SU-DHL-6 (cell line): ENCODE data around the gene PUS1.

Source experiments
- H2AFZ ChIP-seq: fragments of 200-600 bp; sonication (generic); 2 replicates; pipeline ENCODE4 v1.6.1; 2014; ENCODE audit warnings: low read depth, mild to moderate bottlenecking, moderate library complexity, mixed read lengths, antibody characterized with exemption, low read length; ENCODE audit not compliant: severe bottlenecking
- H3F3A ChIP-seq: fragments of 200-600 bp; shearing (Covaris generic); 2 replicates; pipeline ENCODE4 v1.6.0; 2016; ENCODE audit warnings: antibody characterized with exemption, mild to moderate bottlenecking; ENCODE audit not compliant: insufficient read depth
- H3K27ac ChIP-seq: fragments of 200-600 bp; sonication (generic); 2 replicates; pipeline ENCODE4 v1.5.1; 2016; ENCODE audit warnings: low read depth, mild to moderate bottlenecking, low read length, moderate library complexity, mixed read lengths
- H3K27me3 ChIP-seq: fragments of 200-600 bp; sonication (generic), shearing (Covaris generic); 2 replicates; pipeline ENCODE4 v1.6.0; 2014; ENCODE audit warnings: mild to moderate bottlenecking, low read length
- H3K36me3 ChIP-seq: fragments of 200-600 bp; sonication (generic); 2 replicates; pipeline ENCODE4 v1.6.1; 2014; ENCODE audit warnings: mild to moderate bottlenecking, low read length, mixed read lengths
- H3K4me2 ChIP-seq: fragments of 300-600, 200-600 bp; shearing (Covaris generic), sonication (generic); 2 replicates; pipeline ENCODE4 v1.6.0; 2014; ENCODE audit warnings: low read length, low read depth, mild to moderate bottlenecking; ENCODE audit not compliant: poor library complexity, severe bottlenecking
- H3K4me3 ChIP-seq: fragments of 200-600 bp; sonication (generic); 2 replicates; pipeline ENCODE4 v1.5.1; 2014; ENCODE audit warnings: antibody characterized with exemption, low read length, mild to moderate bottlenecking, mixed read lengths; ENCODE audit not compliant: insufficient read depth, poor library complexity, severe bottlenecking
- H3K79me2 ChIP-seq: fragments of 200-600 bp; sonication (generic); 2 replicates; pipeline ENCODE4 v1.6.1; 2014; ENCODE audit warnings: mild to moderate bottlenecking, low read length, moderate library complexity; ENCODE audit not compliant: insufficient read depth
- H3K9ac ChIP-seq: fragments of 200-600 bp; sonication (generic); 2 replicates; pipeline ENCODE4 v1.7.0; 2014; ENCODE audit warnings: mild to moderate bottlenecking, low read length
- H3K9me2 ChIP-seq: fragments of 200-600 bp; sonication (generic); replicated peaks from 2 replicates; pipeline ENCODE4 v1.6.1; 2014; ENCODE audit warnings: low read length; ENCODE audit not compliant: insufficient read depth
- H3K9me3 ChIP-seq: fragments of 200-600 bp; sonication (generic); 2 replicates; pipeline ENCODE4 v1.6.1; 2014; ENCODE audit warnings: low read length, mixed read lengths; ENCODE audit not compliant: insufficient read depth
- H4K20me1 ChIP-seq: fragments of 200-600 bp; sonication (generic); 2 replicates; pipeline ENCODE4 v1.6.1; 2014; ENCODE audit warnings: low read depth, mild to moderate bottlenecking, antibody characterized with exemption, low read length, moderate library complexity, mixed read lengths
- EZH2phosphoT487 ChIP-seq: fragments of 200-600 bp; sonication (generic), shearing (Covaris generic); conservative IDR thresholded peaks from 2 replicates; pipeline ENCODE4 v1.6.1; 2018; ENCODE audit warnings: mild to moderate bottlenecking, antibody characterized with exemption, low read length, moderate library complexity, mixed read lengths
- TF ChIP-seq, protein P1 (sequence below): fragments of 200-600 bp; sonication (generic); IDR thresholded peaks from one replicate; pipeline ENCODE4 v1.5.1; 2017; ENCODE audit warnings: antibody characterized with exemption, mild to moderate bottlenecking, low read length, moderate library complexity; ENCODE audit not compliant: insufficient read depth, poor library complexity, severe bottlenecking

The PUS1 gene

DNA sequence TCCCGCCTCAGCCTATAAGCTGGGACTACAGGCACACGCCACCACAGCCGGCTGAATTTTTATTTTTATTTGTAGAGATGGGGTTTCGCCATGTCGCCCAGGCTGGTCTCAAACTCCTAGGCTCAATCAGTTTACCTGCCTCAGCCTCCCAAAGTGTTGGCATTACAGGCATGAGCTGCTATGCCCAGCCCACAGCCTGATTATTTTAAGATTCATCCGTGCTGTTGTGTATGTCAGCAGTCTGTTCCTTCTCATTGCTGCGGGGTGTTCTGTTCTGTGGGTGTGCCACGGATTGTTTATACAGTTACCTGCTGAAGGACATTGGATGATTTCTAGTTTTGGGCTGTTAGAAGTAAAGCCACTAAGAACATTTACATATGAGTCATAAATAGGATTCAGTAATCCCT, 11.1 kb downstream of the PUS1 start:
- Histone ChIP-seq H3K9ac (no peak overlapping the region), H3K36me3 (no peaks in the 10 kb centered on the region), H3K27me3 (no peaks in the 10 kb centered on the region), H2AFZ (no peak overlapping the region), H3K4me2 (no peak overlapping the region), H3K79me2 (no peaks in the 10 kb centered on the region), H3K27ac (no peak overlapping the region), H3K9me2 (no peaks in the 10 kb centered on the region), H3K4me3 (no peak overlapping the region), H3F3A (no peaks in the 10 kb centered on the region), H4K20me1 (no peaks in the 10 kb centered on the region; the same call in 1 of the 2 replicates), H3K9me3 (no peaks in the 10 kb centered on the region)
- TF ChIP-seq, protein P1, sequence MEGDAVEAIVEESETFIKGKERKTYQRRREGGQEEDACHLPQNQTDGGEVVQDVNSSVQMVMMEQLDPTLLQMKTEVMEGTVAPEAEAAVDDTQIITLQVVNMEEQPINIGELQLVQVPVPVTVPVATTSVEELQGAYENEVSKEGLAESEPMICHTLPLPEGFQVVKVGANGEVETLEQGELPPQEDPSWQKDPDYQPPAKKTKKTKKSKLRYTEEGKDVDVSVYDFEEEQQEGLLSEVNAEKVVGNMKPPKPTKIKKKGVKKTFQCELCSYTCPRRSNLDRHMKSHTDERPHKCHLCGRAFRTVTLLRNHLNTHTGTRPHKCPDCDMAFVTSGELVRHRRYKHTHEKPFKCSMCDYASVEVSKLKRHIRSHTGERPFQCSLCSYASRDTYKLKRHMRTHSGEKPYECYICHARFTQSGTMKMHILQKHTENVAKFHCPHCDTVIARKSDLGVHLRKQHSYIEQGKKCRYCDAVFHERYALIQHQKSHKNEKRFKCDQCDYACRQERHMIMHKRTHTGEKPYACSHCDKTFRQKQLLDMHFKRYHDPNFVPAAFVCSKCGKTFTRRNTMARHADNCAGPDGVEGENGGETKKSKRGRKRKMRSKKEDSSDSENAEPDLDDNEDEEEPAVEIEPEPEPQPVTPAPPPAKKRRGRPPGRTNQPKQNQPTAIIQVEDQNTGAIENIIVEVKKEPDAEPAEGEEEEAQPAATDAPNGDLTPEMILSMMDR: no peak
- no peak for TF ChIP-seq EZH2phosphoT487

DNA sequence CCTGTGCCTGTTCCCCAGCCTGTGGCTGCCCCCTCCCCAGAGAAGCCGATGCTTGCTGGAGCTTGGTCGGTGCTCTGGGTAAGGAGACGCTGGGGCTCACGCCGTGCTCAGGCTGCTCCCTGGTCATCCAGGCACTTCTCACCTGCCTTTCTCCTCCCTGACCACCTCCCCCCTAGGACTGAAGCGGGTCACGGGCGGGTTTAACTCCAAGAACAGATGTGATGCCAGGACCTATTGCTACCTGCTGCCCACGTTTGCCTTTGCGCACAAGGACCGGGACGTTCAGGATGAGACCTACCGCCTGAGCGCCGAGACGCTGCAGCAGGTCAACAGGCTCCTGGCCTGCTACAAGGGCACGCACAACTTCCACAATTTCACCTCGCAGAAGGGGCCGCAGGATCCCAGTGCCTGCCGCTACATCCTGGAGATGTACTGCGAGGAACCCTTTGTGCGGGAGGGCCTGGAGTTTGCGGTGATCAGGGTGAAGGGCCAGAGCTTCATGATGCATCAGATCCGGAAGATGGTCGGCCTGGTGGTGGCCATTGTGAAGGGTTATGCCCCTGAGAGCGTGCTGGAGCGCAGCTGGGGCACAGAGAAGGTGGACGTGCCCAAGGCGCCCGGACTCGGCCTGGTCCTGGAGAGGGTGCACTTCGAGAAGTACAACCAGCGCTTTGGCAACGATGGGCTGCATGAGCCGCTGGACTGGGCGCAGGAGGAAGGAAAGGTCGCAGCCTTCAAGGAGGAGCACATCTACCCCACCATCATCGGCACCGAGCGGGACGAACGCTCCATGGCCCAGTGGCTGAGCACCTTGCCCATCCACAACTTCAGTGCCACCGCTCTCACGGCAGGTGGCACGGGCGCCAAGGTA, 12.3 kb downstream of the PUS1 start:
- Histone ChIP-seq H3K27ac (no peak overlapping the region), H3K9me2 (no peaks in the 10 kb centered on the region), H4K20me1 (no peaks in the 10 kb centered on the region; the same call in 1 of the 2 replicates), H3F3A (no peaks in the 10 kb centered on the region), H3K79me2 (no peaks in the 10 kb centered on the region), H3K36me3 (no peaks in the 10 kb centered on the region), H2AFZ (no peak overlapping the region), H3K4me2 (no peak overlapping the region), H3K9me3 (no peaks in the 10 kb centered on the region), H3K9ac (no peak overlapping the region), H3K27me3 (no peaks in the 10 kb centered on the region), H3K4me3 (no peak overlapping the region)
- TF ChIP-seq, protein P1: no peak

DNA sequence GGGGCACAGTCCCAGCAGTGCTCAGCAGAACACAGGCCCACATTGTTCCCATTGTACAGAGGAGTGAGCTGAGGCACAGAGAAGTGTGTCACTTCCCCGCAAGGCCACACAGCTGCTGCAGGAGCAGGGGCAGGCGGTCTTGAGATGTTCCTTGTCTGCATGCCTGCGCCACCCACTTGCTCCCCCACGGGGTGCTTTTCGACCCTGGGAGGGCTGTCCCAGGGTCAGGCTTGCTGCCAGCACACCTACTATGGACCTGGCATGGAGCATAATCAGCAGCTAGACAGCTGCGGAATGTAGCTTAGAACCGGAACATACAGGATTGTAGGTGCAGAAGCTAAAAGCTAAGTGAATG, 12.9 kb downstream of the PUS1 start:
- no peaks in the 10 kb centered on the region; the same call in 1 of the 2 replicates for H4K20me1 ChIP-seq
- no peak overlapping the region for H3K4me3 ChIP-seq
- H3K9me3 ChIP-seq: no peaks in the 10 kb centered on the region
- H3K27me3 ChIP-seq: no peaks in the 10 kb centered on the region
- TF ChIP-seq, protein P1: no peak
- no peak for TF ChIP-seq EZH2phosphoT487
- H3F3A ChIP-seq: no peaks in the 10 kb centered on the region
- H3K4me2 ChIP-seq: no peak overlapping the region
- H3K9ac ChIP-seq: no peak overlapping the region
- H3K9me2 ChIP-seq: no peaks in the 10 kb centered on the region
- H2AFZ ChIP-seq: no peak overlapping the region
- no peaks in the 10 kb centered on the region for H3K79me2 ChIP-seq
- no peak overlapping the region for H3K27ac ChIP-seq
- no peaks in the 10 kb centered on the region for H3K36me3 ChIP-seq
